LNCaP clone FGC (cell line): Measurements from ENCODE around the gene TENT4A.

ENCODE experiments used
- DNase-seq: peaks from one replicate; pipeline ENCODE4 v3.0.0-alpha.2; 2011; ENCODE audit warnings: low read depth
- H3K4me3 ChIP-seq: 2 replicates; pipeline ENCODE4 v1.5.1; 2011; ENCODE audit warnings: mild to moderate bottlenecking, low read depth, low read length, control low read depth
- TF ChIP-seq, protein P1 (sequence below): IDR thresholded peaks from 2 replicates; pipeline ENCODE4 v1.5.1; 2012; ENCODE audit warnings: mild to moderate bottlenecking; ENCODE audit not compliant: control insufficient read depth, insufficient read depth; ENCODE audit errors: extremely low read depth

Gene TENT4A

DNA sequence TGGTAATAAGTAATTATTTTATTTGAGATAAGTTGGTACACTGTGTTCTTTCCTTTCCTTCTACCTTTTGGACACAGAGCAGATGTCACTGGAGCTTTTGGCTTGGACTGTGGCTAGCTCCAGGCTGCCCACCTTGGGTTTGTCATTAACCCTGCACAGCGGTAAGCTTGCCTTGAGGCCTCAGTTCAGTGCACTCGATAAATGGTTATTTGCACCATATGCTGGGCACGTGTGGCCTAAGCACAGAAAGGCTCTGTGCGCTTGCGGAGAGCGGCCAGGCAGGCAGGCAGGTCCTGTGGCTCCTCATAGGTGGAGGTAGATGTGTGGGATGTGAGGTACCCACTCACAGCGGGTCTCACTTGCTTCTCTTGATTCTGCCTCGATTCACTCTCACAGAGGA, 30.0 kb upstream of the TENT4A start:
- TF ChIP-seq, protein P1, sequence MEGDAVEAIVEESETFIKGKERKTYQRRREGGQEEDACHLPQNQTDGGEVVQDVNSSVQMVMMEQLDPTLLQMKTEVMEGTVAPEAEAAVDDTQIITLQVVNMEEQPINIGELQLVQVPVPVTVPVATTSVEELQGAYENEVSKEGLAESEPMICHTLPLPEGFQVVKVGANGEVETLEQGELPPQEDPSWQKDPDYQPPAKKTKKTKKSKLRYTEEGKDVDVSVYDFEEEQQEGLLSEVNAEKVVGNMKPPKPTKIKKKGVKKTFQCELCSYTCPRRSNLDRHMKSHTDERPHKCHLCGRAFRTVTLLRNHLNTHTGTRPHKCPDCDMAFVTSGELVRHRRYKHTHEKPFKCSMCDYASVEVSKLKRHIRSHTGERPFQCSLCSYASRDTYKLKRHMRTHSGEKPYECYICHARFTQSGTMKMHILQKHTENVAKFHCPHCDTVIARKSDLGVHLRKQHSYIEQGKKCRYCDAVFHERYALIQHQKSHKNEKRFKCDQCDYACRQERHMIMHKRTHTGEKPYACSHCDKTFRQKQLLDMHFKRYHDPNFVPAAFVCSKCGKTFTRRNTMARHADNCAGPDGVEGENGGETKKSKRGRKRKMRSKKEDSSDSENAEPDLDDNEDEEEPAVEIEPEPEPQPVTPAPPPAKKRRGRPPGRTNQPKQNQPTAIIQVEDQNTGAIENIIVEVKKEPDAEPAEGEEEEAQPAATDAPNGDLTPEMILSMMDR: no peak
- DNase-seq: no peak
- H3K4me3 ChIP-seq: no peak overlapping the region

DNA sequence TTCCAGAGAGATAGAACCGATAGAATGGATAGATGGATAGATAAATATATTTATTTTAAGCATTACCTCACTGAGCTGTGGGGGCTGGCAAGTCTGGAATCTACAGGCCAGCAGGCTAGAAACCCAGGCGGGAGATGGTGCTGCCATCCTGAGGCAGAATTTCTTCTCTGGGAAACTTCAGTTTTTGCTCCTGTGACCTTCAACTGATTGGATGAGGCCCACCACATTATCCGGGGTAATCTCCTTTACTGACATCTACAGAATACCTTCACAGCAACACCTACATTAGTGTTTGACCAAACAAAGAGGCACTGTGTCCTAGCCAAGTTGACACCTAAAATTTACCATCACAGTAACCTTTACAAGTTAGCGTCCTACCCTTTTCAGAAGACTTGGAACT, 29.2 kb upstream of the TENT4A start:
- no peak overlapping the region for H3K4me3 ChIP-seq
- DNase-seq: no peak
- TF ChIP-seq, protein P1: no peak

DNA sequence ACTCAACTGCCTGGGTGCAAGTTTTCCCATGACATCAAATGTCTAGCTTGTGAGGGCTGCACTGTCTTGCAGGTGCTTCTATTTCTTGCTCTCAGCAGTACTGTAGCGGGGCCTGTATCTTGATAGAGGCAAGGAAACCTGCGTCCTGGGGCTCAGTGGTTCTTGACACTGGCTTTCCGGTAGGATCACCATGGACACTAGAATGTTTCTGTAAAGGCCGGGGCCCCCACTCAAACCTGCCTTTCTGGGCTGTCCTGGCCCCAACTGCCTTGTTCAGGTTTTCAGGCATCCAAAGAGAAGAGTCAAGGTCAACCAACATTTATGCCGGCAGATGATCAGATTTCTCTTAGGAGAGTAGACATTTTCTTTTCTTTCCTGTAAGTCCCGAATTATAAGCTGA, 26.7 kb upstream of the TENT4A start:
- no peak overlapping the region for H3K4me3 ChIP-seq
- TF ChIP-seq, protein P1: no peak
- no peak for DNase-seq

DNA sequence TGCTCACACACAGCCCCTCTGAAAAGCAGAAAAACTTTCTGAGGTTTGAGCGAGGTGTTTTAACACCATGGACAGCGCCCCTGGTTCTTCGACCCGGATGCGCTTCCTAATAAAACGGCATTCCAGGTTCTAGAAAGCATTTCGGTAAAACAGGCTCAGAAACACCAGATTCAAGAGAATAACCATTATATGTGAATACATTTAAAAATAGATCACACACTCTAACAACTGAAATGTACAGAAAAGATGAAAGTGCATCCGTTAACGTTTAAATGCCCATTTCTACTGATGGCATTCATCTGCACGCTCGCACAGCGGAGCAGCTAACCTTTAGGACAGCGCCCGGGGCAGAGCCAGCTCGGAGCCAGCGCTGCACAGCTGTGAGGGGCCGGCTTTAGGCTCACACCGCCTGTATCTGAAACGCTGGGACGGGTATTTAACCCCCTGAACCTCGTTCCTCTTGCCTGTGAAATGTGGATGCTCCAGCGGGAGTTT, 26.3 kb upstream of the TENT4A start:
- H3K4me3 ChIP-seq: no peak overlapping the region
- DNase-seq: no peak
- TF ChIP-seq, protein P1: no peak

DNA sequence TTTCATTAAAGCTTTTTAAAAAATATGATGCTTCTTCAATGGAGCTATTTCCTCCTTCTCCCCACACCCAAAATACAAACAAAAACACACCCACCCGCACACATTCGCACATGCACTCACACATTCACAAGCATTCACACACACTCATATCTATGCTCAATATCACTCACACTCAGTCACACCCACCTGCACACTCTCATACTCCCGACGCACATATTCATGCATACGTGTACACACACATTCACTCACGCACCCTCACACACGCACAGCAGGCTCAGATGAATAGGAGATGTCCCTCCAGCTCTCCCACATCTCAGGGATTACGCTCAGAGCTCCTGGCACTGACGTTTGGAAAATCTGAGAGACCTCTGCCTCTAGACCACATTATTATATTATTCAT, 25.7 kb upstream of the TENT4A start:
- TF ChIP-seq, protein P1: no peak
- H3K4me3 ChIP-seq: no peak overlapping the region
- DNase-seq: no peak

DNA sequence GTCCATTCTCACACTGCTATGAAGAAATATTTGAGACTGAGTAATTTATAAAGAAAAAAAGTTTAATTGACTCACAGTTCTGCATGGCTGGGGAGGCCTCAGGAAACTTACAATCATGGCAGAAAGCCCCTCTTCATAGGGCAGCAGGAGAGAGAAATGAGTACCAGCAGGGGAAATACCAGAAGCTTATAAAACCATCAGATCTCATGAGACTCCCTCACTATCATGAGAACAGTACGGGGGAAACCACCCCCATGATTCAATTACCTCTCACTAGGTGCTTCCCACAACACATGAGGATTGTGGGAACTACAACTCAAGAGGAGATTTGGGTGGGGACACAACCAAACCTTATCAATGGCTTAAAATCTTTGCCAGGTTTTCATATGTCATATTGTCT, 20.3 kb upstream of the TENT4A start:
- H3K4me3 ChIP-seq: no peak overlapping the region
- TF ChIP-seq, protein P1: no peak
- DNase-seq: no peak

DNA sequence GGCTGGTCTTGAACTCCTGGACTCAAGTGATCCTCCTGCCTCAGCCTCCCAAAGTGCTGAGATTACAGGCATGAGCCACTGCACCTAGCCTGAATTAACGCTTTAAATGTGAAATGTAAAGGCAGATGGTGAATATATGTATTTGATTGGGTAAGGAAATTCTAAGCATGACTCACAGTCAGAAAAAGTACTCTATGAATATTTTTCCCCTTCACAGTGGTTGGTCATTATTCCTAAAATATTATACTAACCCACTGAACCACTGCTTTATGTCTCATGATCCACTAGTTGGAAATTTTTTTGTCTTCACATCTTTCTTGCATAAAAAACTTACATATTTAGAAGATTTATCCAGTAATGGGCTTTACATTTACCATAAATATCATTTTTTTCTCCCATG, 14.5 kb upstream of the TENT4A start:
- TF ChIP-seq, protein P1: no peak
- no peak overlapping the region for H3K4me3 ChIP-seq
- no peak for DNase-seq
